IMR-90 (cell line): Measurements from ENCODE around the gene PRR23B. TPM values are rescaled to one million over a fixed set of nuclear protein-coding genes. Genes with fewer than 3 reads are reported as not detected.
"Not testable (repeated sequence)": the region's sequence is repeated elsewhere in the genome, so short reads cannot be mapped to it uniquely, and the experiment has no call there.

Experiments
- ATAC-seq: fragments of 200-7000 bp; cut with Tn5 transposase; 2 replicates; pipeline ENCODE4 v1.9.1; 2020; ENCODE audit warnings: low read depth, mild to moderate bottlenecking, moderate library complexity
- BruUV-seq: library from RNA; stranded (reverse); fragments of 400-500 nt; replicated peaks from 2 replicates; lab custom pipeline; 2021; lab: Mats Ljungman, UMichigan
- CTCF ChIA-PET: fragments of 300-600 bp; formaldehyde crosslinking; extraction: SDS; loops from one replicate; lab custom pipeline; 2021; ENCODE audit warnings: antibody characterized with exemption; lab: Yijun Ruan, JAX
- POLR2A ChIA-PET: fragments of 300-600 bp; sonication (Branson Sonifier 250); formaldehyde crosslinking; loops from one replicate; lab custom pipeline; 2022; ENCODE audit warnings: antibody characterized with exemption; ENCODE audit not compliant: unreplicated experiment; lab: Charles Lee
- DNase-seq: peaks from one replicate; pipeline ENCODE4 v3.0.0; 2013
- H2AFZ ChIP-seq: replicated peaks from 2 replicates; pipeline ENCODE3; 2013; ENCODE audit warnings: low read length, mild to moderate bottlenecking; ENCODE audit not compliant: poor library complexity
- H2AK5ac ChIP-seq: 2 replicates; pipeline ENCODE4 v1.6.1; 2013; ENCODE audit warnings: low read depth, low read length, inconsistent platforms
- H2AK9ac ChIP-seq: replicated peaks from 2 replicates; pipeline ENCODE3; 2013; ENCODE audit warnings: mild to moderate bottlenecking, low read depth, low read length, moderate library complexity; ENCODE audit not compliant: poor library complexity
- H2BK120ac ChIP-seq: 2 replicates; pipeline ENCODE4 v1.6.1; 2013; ENCODE audit warnings: low read depth, low read length, inconsistent platforms
- H2BK15ac ChIP-seq: 3 replicates; pipeline ENCODE4 v1.6.1; 2013; ENCODE audit warnings: low read depth, low read length, inconsistent platforms
- H2BK20ac ChIP-seq: 2 replicates; pipeline ENCODE4 v1.6.1; 2013; ENCODE audit warnings: low read depth, mild to moderate bottlenecking, inconsistent platforms, low read length, moderate library complexity
- H2BK5ac ChIP-seq: 2 replicates; pipeline ENCODE4 v1.6.1; 2013; ENCODE audit warnings: mild to moderate bottlenecking, low read depth, low read length, inconsistent platforms; ENCODE audit not compliant: poor library complexity, severe bottlenecking
- H3K14ac ChIP-seq: replicated peaks from 2 replicates; pipeline ENCODE4 v1.6.1; 2013; ENCODE audit warnings: low read depth, low read length, inconsistent platforms
- H3K18ac ChIP-seq: 2 replicates; pipeline ENCODE4 v1.6.1; 2013; ENCODE audit warnings: low read depth, low read length, control low read depth
- H3K23ac ChIP-seq: 2 replicates; pipeline ENCODE4 v1.6.1; 2013; ENCODE audit warnings: low read depth, low read length, inconsistent platforms
- H3K27ac ChIP-seq: 2 replicates; pipeline ENCODE4 v1.5.1; 2013; ENCODE audit warnings: mild to moderate bottlenecking, control low read depth, low read length; ENCODE audit not compliant: insufficient read depth
- H3K27me3 ChIP-seq: 2 replicates; pipeline ENCODE4 v1.6.1; 2013; ENCODE audit warnings: low read length; ENCODE audit not compliant: control insufficient read depth, insufficient read depth
- H3K36me3 ChIP-seq: 2 replicates; pipeline ENCODE4 v1.6.1; 2013; ENCODE audit warnings: low read length, mixed read lengths; ENCODE audit not compliant: control insufficient read depth, insufficient read depth
- H3K4ac ChIP-seq: 2 replicates; pipeline ENCODE4 v1.6.1; 2013; ENCODE audit warnings: low read depth, low read length, inconsistent platforms
- H3K4me1 ChIP-seq: 2 replicates; pipeline ENCODE4 v1.6.1; 2013; ENCODE audit warnings: low read length, mixed read lengths; ENCODE audit not compliant: control insufficient read depth, insufficient read depth
- H3K4me2 ChIP-seq: 2 replicates; pipeline ENCODE4 v1.6.1; 2013; ENCODE audit warnings: low read depth, mild to moderate bottlenecking, control low read depth, low read length, moderate library complexity
- H3K4me3 ChIP-seq: 2 replicates; pipeline ENCODE4 v1.5.1; 2013; ENCODE audit warnings: low read depth, mild to moderate bottlenecking, control low read depth, low read length, moderate library complexity; ENCODE audit not compliant: insufficient read depth
- H3K56ac ChIP-seq: 2 replicates; pipeline ENCODE4 v1.6.1; 2013; ENCODE audit warnings: low read length, inconsistent platforms; ENCODE audit not compliant: insufficient read depth; ENCODE audit errors: extremely low read depth
- H3K79me1 ChIP-seq, 2 experiments: 2 replicates each; pipeline ENCODE4 v1.6.1; 2013; ENCODE audit warnings: low read length in 2 of 2, inconsistent platforms in 1 of 2, low read depth in 1 of 2
- H3K9ac ChIP-seq: 2 replicates; pipeline ENCODE4 v1.6.1; 2013; ENCODE audit warnings: low read depth, low read length, control low read depth
- H3K9me1 ChIP-seq: 2 replicates; pipeline ENCODE4 v1.6.1; 2013; ENCODE audit warnings: low read length, inconsistent platforms; ENCODE audit not compliant: insufficient read depth
- H3K9me3 ChIP-seq: 2 replicates; pipeline ENCODE4 v1.6.1; 2013; ENCODE audit warnings: low read length; ENCODE audit not compliant: control insufficient read depth, insufficient read depth
- H4K20me1 ChIP-seq: 2 replicates; pipeline ENCODE4 v1.6.1; 2013; ENCODE audit warnings: low read length, inconsistent platforms; ENCODE audit not compliant: insufficient read depth
- H4K5ac ChIP-seq: 2 replicates; pipeline ENCODE4 v1.6.1; 2013; ENCODE audit warnings: mild to moderate bottlenecking, low read depth, low read length, control low read depth
- H4K8ac ChIP-seq, 2 experiments: 2 replicates each; pipeline ENCODE4 v1.6.1; 2013; ENCODE audit warnings: low read depth in 2 of 2, low read length in 2 of 2, control low read depth in 1 of 2, inconsistent platforms in 1 of 2
- H4K91ac ChIP-seq: 2 replicates; pipeline ENCODE4 v1.6.1; 2013; ENCODE audit warnings: low read depth, low read length, inconsistent platforms; ENCODE audit not compliant: insufficient read depth
- dilution Hi-C: fragments of 300-500 bp; cut with HindIII; formaldehyde crosslinking; loops from one replicate; pipeline ENCODE4 v1.14.3; 2018; ENCODE audit warnings: low sequenced_read_pairs; ENCODE audit not compliant: unreplicated experiment
- in situ Hi-C: fragments of 300-500 bp; cut with MboI; formaldehyde crosslinking; loops from 3 replicates; pipeline ENCODE4 v1.14.3; 2019; ENCODE audit warnings: low sequenced_read_pairs, inconsistent platforms, mixed read lengths
- intact Hi-C: fragments of 100-400 bp; cut with micrococcal nuclease; formaldehyde crosslinking; loops from 2 replicates; pipeline ENCODE4 v1.10.0; 2022
- polyA plus RNA-seq, 3 experiments: library from polyadenylated mRNA; depleted of rRNA; stranded (reverse); fragments of >200 nt; gene quantifications; 2 replicates each; pipeline ENCODE4 v1.2.3, GENCODE V29; 2012; ENCODE audit warnings: low replicate concordance in 1 of 3
- total RNA-seq: library from RNA; depleted of rRNA; stranded (reverse); fragments of >200 nt; gene quantifications from 2 replicates; pipeline ENCODE4 v1.2.3, GENCODE V29; 2012

Gene PRR23B
- total and polyA plus RNA-seq, 2 of the 4 experiments (the other 2 are of a cell fraction) = not detected

GRCh38 chr3:139030576-139030975 is 9.8 kb upstream of the PRR23B start:
- POLR2A ChIA-PET, H2BK5ac ChIP-seq, BruUV-seq, H3K9me1 ChIP-seq, H2BK120ac ChIP-seq, H2BK20ac ChIP-seq, DNase-seq, H3K56ac ChIP-seq, H3K23ac ChIP-seq, CTCF ChIA-PET, dilution Hi-C loops, H3K4ac ChIP-seq, H3K18ac ChIP-seq, H4K5ac ChIP-seq, H3K9me3 ChIP-seq, H3K4me1 ChIP-seq, H3K79me1 ChIP-seq, H4K20me1 ChIP-seq, in situ Hi-C loops, H4K8ac ChIP-seq, H2BK15ac ChIP-seq, intact Hi-C loops, H3K4me3 ChIP-seq, H2AK9ac ChIP-seq, H3K27me3 ChIP-seq, H3K9ac ChIP-seq, ATAC-seq, H3K36me3 ChIP-seq, H4K91ac ChIP-seq, H2AK5ac ChIP-seq, H3K4me2 ChIP-seq, H2AFZ ChIP-seq, H3K27ac ChIP-seq, H3K14ac ChIP-seq: not testable (repeated sequence)
